ENCODE measurements around the gene SCYGR1.

GRCh38 chr2:227378371-227378782, 9.4 kb downstream of the SCYGR1 start:
- TF ChIP-seq EZH2 (IDR thresholded peaks at IDR 0.05; ENCODE audit: borderline replicate concordance, low read depth, low read length, poor library complexity, severe bottlenecking) (no peak), CTCF (conservative IDR thresholded peaks at IDR 0.05; ENCODE audit: low read depth, low read length) (no peak)

Data from A673 (cell line).